ENCODE data around the gene IQSEC1.

Gene IQSEC1

GRCh38 chr3:13082677-13083076 is 9.4 kb upstream of the IQSEC1 start:
- no peaks in the 10 kb centered on the region for H3K36me3 ChIP-seq
- intact Hi-C loops (cut with DNase I; ENCODE audit: low total_unique reads): no loop called here
- no peak overlapping the region for H3K4me3 ChIP-seq
- no peak overlapping the region for H3K27ac ChIP-seq
- DNase-seq: no peak
- peaks cover 0 to 53% (median 33%) of the 10 kb centered on the region in 4 donors for H3K4me1 ChIP-seq
- no peak for TF ChIP-seq CTCF (IDR thresholded peaks at IDR 0.05)
- H3K27me3 ChIP-seq: no peaks in the 10 kb centered on the region
- H3K9me3 ChIP-seq: no peaks in the 10 kb centered on the region

GRCh38 chr3:13081603-13082360 is 8.6 kb upstream of the IQSEC1 start:
- Histone ChIP-seq H3K4me3 (no peak overlapping the region), H3K4me1 (peaks cover 0 to 56% (median 36%) of the 10 kb centered on the region in 4 donors), H3K36me3 (no peaks in the 10 kb centered on the region), H3K27ac (peak overlapping the region; percentile 68 to 74), H3K27me3 (no peaks in the 10 kb centered on the region), H3K9me3 (no peaks in the 10 kb centered on the region)
- TF ChIP-seq CTCF (IDR thresholded peaks at IDR 0.05): no peak
- no peak for DNase-seq
- intact Hi-C loops (cut with DNase I; ENCODE audit: low total_unique reads): no loop called here

- Histone ChIP-seq H3K36me3 (no peaks in the 10 kb centered on the region), H3K27me3 (no peaks in the 10 kb centered on the region), H3K27ac (peak overlapping the region; percentile 68 to 74), H3K4me3 (no peak overlapping the region), H3K4me1 (peaks cover 0 to 56% (median 36%) of the 10 kb centered on the region in 4 donors), H3K9me3 (no peaks in the 10 kb centered on the region)
- peak; percentile 86 to 94 for DNase-seq
- TF ChIP-seq CTCF (IDR thresholded peaks at IDR 0.05): no peak
- intact Hi-C loops (cut with DNase I; ENCODE audit: low total_unique reads): no loop called here
Observed at GRCh38 chr3:13080591-13080990, 7.4 kb upstream of the IQSEC1 start.

- TF ChIP-seq CTCF (IDR thresholded peaks at IDR 0.05): no peak
- Histone ChIP-seq H3K27ac (peak overlapping the region; percentile 68 to 74), H3K4me3 (no peak overlapping the region), H3K4me1 (peaks cover 0 to 56% (median 36%) of the 10 kb centered on the region in 4 donors), H3K27me3 (no peaks in the 10 kb centered on the region), H3K36me3 (no peaks in the 10 kb centered on the region), H3K9me3 (no peaks in the 10 kb centered on the region)
- intact Hi-C loops (cut with DNase I; ENCODE audit: low total_unique reads): no loop called here
- no peak for DNase-seq
Observed at GRCh38 chr3:13080026-13080425, 6.8 kb upstream of the IQSEC1 start.

- peaks cover 0 to 3% of the 10 kb centered on the region in 2 donors for H3K27me3 ChIP-seq
- H3K4me1 ChIP-seq: peaks cover 0 to 56% (median 36%) of the 10 kb centered on the region in 4 donors
- no peaks in the 10 kb centered on the region for H3K36me3 ChIP-seq
- H3K27ac ChIP-seq: peak overlapping the region; percentile 68 to 74
- no peak for DNase-seq
- no peaks in the 10 kb centered on the region for H3K9me3 ChIP-seq
- H3K4me3 ChIP-seq: no peak overlapping the region
- TF ChIP-seq CTCF (IDR thresholded peaks at IDR 0.05): no peak
- intact Hi-C loops (cut with DNase I; ENCODE audit: low total_unique reads): loop anchor here (10.0 kb wide), 1 partner anchor 65 kb away; no protein-coding TSS in a partner anchor
Observed at GRCh38 chr3:13079510-13079909, 6.3 kb upstream of the IQSEC1 start.
